GM12872 (cell line): Measurements from ENCODE around the gene DOCK4.

Experiments used
- CTCF ChIP-seq: IDR thresholded peaks from 3 replicates; pipeline ENCODE4 v1.5.1; 2011; ENCODE audit warnings: low read depth, mild to moderate bottlenecking, low read length, moderate library complexity; ENCODE audit not compliant: insufficient read depth

Gene DOCK4

GRCh38 chr7:112006071-112006470 lies 200.1 kb downstream of the DOCK4 start:
- TF ChIP-seq CTCF, result no peak

GRCh38 chr7:112005205-112005775 lies 200.9 kb downstream of the DOCK4 start:
- no peak for TF ChIP-seq CTCF

- TF ChIP-seq CTCF, result no peak
Observed at GRCh38 chr7:112001091-112001826, 204.9 kb downstream of the DOCK4 start.

GRCh38 chr7:111998326-111998725 lies 207.9 kb downstream of the DOCK4 start:
- no peak for TF ChIP-seq CTCF

GRCh38 chr7:111997546-111997945 lies 208.7 kb downstream of the DOCK4 start:
- TF ChIP-seq CTCF, result no peak

- TF ChIP-seq CTCF, result no peak
Observed at GRCh38 chr7:111992601-111993000, 213.6 kb downstream of the DOCK4 start.

- TF ChIP-seq CTCF, result no peak
Observed at GRCh38 chr7:111990643-111991042, 215.6 kb downstream of the DOCK4 start.
